Neural progenitor cell (in vitro differentiated cells): ENCODE measurements around the gene FOLR2. TPM values are rescaled to one million over a fixed set of nuclear protein-coding genes. Genes with fewer than 3 reads are reported as not detected.

Source experiments
- DNase-seq: peaks from one replicate; pipeline ENCODE4 v3.0.0-alpha.2; 2016; ENCODE audit warnings: low spot score
- H2AFZ ChIP-seq: fragments of 200-600 bp; sonication (generic); replicated peaks from 2 replicates; pipeline ENCODE4 v1.6.1; 2016; ENCODE audit warnings: antibody characterized with exemption
- H3F3A ChIP-seq: fragments of 200-600 bp; sonication (generic); 2 replicates; pipeline ENCODE4 v1.6.1; 2016; ENCODE audit warnings: antibody characterized with exemption, low read depth
- H3K27ac ChIP-seq: fragments of 200-600 bp; sonication (generic); 2 replicates; pipeline ENCODE4 v1.5.1; 2016; ENCODE audit warnings: mild to moderate bottlenecking
- H3K27me3 ChIP-seq: fragments of 200-600 bp; sonication (generic); 2 replicates; pipeline ENCODE4 v1.6.1; 2016; ENCODE audit warnings: mild to moderate bottlenecking, moderate library complexity
- H3K36me3 ChIP-seq: fragments of 200-600 bp; sonication (generic); 2 replicates; pipeline ENCODE4 v1.5.1; 2016
- H3K4me1 ChIP-seq: fragments of 200-600 bp; sonication (generic); 2 replicates; pipeline ENCODE4 v1.6.1; 2016; ENCODE audit warnings: mixed run types
- H3K4me2 ChIP-seq: fragments of 200-600 bp; sonication (generic); 2 replicates; pipeline ENCODE4 v1.6.1; 2016
- H3K4me3 ChIP-seq: fragments of 200-600 bp; sonication (generic); 2 replicates; pipeline ENCODE4 v1.5.1; 2016
- H3K79me2 ChIP-seq: fragments of 200-600 bp; sonication (generic); 2 replicates; pipeline ENCODE4 v1.6.1; 2016; ENCODE audit warnings: low read depth
- H3K9ac ChIP-seq: fragments of 200-600 bp; sonication (generic); 2 replicates; pipeline ENCODE4 v1.6.1; 2016
- H3K9me3 ChIP-seq: fragments of 200-600 bp; sonication (generic); 2 replicates; pipeline ENCODE4 v1.5.1; 2016; ENCODE audit warnings: low read depth
- H4K20me1 ChIP-seq: fragments of 200-600 bp; sonication (generic); 2 replicates; pipeline ENCODE4 v1.6.1; 2016; ENCODE audit warnings: low read depth
- H3K27ac Mint-ChIP-seq: 3 replicates; pipeline ENCODE4 v1.8.0; 2021; ENCODE audit warnings: mixed read lengths
- H3K27me3 Mint-ChIP-seq: 2 replicates; pipeline ENCODE4 v1.8.0; 2022; ENCODE audit warnings: low read depth, mild to moderate bottlenecking, inconsistent platforms, moderate library complexity, mixed read lengths; ENCODE audit not compliant: insufficient read depth
- H3K36me3 Mint-ChIP-seq: 3 replicates; pipeline ENCODE4 v1.8.0; 2021; ENCODE audit warnings: mixed read lengths
- H3K4me1 Mint-ChIP-seq: 3 replicates; pipeline ENCODE4 v1.8.0; 2021; ENCODE audit warnings: mixed read lengths
- H3K4me3 Mint-ChIP-seq: 3 replicates; pipeline ENCODE4 v1.8.0; 2021; ENCODE audit warnings: mild to moderate bottlenecking, moderate library complexity, mixed read lengths
- H3K9me3 Mint-ChIP-seq: 3 replicates; pipeline ENCODE4 v1.8.0; 2020; ENCODE audit warnings: mixed read lengths
- CTCF ChIP-seq: fragments of 200-600 bp; sonication (generic); IDR thresholded peaks from 2 replicates; pipeline ENCODE4 v1.5.1; 2017; ENCODE audit warnings: antibody characterized with exemption, mild to moderate bottlenecking
- EZH2 ChIP-seq: fragments of 200-600 bp; sonication (generic); IDR thresholded peaks from 2 replicates; pipeline ENCODE4 v1.6.1; 2017; ENCODE audit warnings: antibody characterized with exemption, mild to moderate bottlenecking, moderate library complexity
- EZH2phosphoT487 ChIP-seq: fragments of 200-600 bp; sonication (generic); IDR thresholded peaks from 2 replicates; pipeline ENCODE4 v1.6.1; 2017; ENCODE audit warnings: antibody characterized with exemption
- total RNA-seq: library from RNA; depleted of rRNA; stranded (reverse); fragments of >200 nt; gene quantifications from 2 replicates; pipeline ENCODE4 v1.2.3, GENCODE V29; 2015; ENCODE audit warnings: low replicate concordance

Gene FOLR2
- total RNA-seq, 1 donor from 2014 or later, result not detected

- H4K20me1 ChIP-seq, result no peaks in the 10 kb centered on the region
- peaks cover 8% of the 10 kb centered on the region for H3F3A ChIP-seq
- Mint-ChIP-seq H3K27me3 (peaks cover 12% of the 10 kb centered on the region), H3K9me3 (no peaks in the 10 kb centered on the region), H3K27ac (no peak overlapping the region), H3K36me3 (no peaks in the 10 kb centered on the region), H3K4me3 (no peak overlapping the region), H3K4me1 (peaks cover 5% of the 10 kb centered on the region)
- no peak for DNase-seq
- peaks cover 23% of the 10 kb centered on the region for H3K27me3 ChIP-seq
- no peak overlapping the region for H2AFZ ChIP-seq
- no peaks in the 10 kb centered on the region for H3K79me2 ChIP-seq
- TF ChIP-seq CTCF (no peak), EZH2phosphoT487 (no peak), EZH2 (no peak)
- H3K27ac ChIP-seq, result no peak overlapping the region
- no peaks in the 10 kb centered on the region for H3K9me3 ChIP-seq
- no peaks in the 10 kb centered on the region for H3K4me1 ChIP-seq
- H3K36me3 ChIP-seq, result no peaks in the 10 kb centered on the region
- no peak overlapping the region for H3K4me3 ChIP-seq
- no peak overlapping the region for H3K4me2 ChIP-seq
- no peak overlapping the region for H3K9ac ChIP-seq
These were observed 1.2 kb downstream of the FOLR2 start for GRCh38 chr11:72217841-72218240.

DNA sequence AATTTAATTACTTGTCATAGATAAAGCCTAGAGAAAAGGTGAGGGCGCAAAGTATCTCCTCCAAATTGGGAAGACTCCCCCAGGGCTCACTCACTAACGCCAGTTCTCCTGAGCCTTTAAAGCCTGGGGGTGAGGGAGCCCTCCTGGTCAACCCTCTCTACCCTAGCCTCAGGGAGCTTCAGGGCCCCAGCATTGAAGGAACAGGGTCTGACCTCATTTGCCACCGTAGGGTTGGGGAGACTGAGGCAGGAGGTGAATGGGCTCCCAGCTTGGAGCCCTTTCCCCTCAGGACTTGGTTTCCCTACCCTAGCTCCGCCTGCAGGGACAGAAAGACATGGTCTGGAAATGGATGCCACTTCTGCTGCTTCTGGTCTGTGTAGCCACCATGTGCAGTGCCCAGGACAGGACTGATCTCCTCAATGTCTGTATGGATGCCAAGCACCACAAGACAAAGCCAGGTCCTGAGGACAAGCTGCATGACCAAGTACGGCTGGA lies 1.7 kb downstream of the FOLR2 start:
- no peak overlapping the region for H3K4me2 ChIP-seq
- no peak for DNase-seq
- H3K9ac ChIP-seq, result no peak overlapping the region
- no peak for TF ChIP-seq CTCF
- TF ChIP-seq EZH2phosphoT487, result no peak
- no peak for TF ChIP-seq EZH2
- H3K79me2 ChIP-seq, result no peaks in the 10 kb centered on the region
- Mint-ChIP-seq H3K4me3 (no peak overlapping the region), H3K9me3 (no peaks in the 10 kb centered on the region), H3K4me1 (peaks cover 7% of the 10 kb centered on the region), H3K36me3 (no peaks in the 10 kb centered on the region), H3K27me3 (peaks cover 12% of the 10 kb centered on the region), H3K27ac (no peak overlapping the region)
- H3K4me1 ChIP-seq, result no peaks in the 10 kb centered on the region
- no peak overlapping the region for H3K27ac ChIP-seq
- no peak overlapping the region for H3K4me3 ChIP-seq
- peaks cover 10% of the 10 kb centered on the region for H3F3A ChIP-seq
- H3K27me3 ChIP-seq, result peaks cover 23% of the 10 kb centered on the region
- H4K20me1 ChIP-seq, result no peaks in the 10 kb centered on the region
- H2AFZ ChIP-seq, result no peak overlapping the region
- no peaks in the 10 kb centered on the region for H3K36me3 ChIP-seq
- no peaks in the 10 kb centered on the region for H3K9me3 ChIP-seq

DNA sequence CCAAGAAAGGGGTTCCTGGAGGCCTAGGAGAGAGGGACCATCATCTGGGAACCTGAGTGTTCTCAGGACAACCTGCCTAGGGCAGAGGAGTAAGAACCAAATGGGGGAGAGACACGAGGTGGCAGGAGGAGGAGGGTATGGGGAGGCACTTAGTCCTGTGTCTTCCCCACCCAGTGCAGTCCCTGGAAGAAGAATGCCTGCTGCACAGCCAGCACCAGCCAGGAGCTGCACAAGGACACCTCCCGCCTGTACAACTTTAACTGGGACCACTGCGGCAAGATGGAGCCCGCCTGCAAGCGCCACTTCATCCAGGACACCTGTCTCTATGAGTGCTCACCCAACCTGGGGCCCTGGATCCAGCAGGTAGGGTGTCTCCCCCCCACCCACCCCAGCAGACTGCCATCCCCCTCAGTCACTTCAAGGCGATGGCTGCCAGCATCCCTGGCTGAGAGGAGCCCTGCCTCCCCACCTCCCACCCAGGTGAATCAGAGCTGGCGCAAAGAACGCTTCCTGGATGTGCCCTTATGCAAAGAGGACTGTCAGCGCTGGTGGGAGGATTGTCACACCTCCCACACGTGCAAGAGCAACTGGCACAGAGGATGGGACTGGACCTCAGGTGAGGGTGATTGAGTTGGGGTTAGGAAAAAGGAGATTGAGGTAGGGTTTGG lies 4.2 kb downstream of the FOLR2 start:
- no peak for TF ChIP-seq EZH2phosphoT487
- no peak for TF ChIP-seq CTCF
- no peak for TF ChIP-seq EZH2
- Histone ChIP-seq H2AFZ (no peak overlapping the region), H3K27ac (no peak overlapping the region), H4K20me1 (peaks cover 4% of the 10 kb centered on the region), H3K9me3 (no peaks in the 10 kb centered on the region), H3K27me3 (no peaks in the 10 kb centered on the region), H3K4me3 (no peak overlapping the region), H3K4me2 (no peak overlapping the region), H3K79me2 (peaks cover 11% of the 10 kb centered on the region), H3K36me3 (no peaks in the 10 kb centered on the region), H3K9ac (no peak overlapping the region), H3K4me1 (peaks cover 4% of the 10 kb centered on the region), H3F3A (peaks cover 19% of the 10 kb centered on the region)
- Mint-ChIP-seq H3K27me3 (peaks cover 14% of the 10 kb centered on the region), H3K4me1 (peaks cover 13% of the 10 kb centered on the region), H3K27ac (no peak overlapping the region), H3K36me3 (no peaks in the 10 kb centered on the region), H3K4me3 (peak overlapping the region; percentile 55), H3K9me3 (no peaks in the 10 kb centered on the region)
- no peak for DNase-seq
